ENCODE data around the gene CNOT6. TPM values are rescaled to one million over a fixed set of nuclear protein-coding genes. Genes with fewer than 3 reads are reported as not detected.

Gene CNOT6
- total RNA-seq, 1 donor from 2014 or later = 21.7 TPM

GRCh38 chr5:180623411-180623834, 129.2 kb downstream of the CNOT6 start:
- TF ChIP-seq CTCF (IDR thresholded peaks at IDR 0.05) = no peak
- no peaks in the 10 kb centered on the region for H3K9me3 ChIP-seq
- no peaks in the 10 kb centered on the region for H3K36me3 ChIP-seq
- H3K27ac ChIP-seq = no peak overlapping the region
- H3K27me3 ChIP-seq = peaks cover 7% of the 10 kb centered on the region
- H3K4me3 ChIP-seq = no peak overlapping the region
- no peaks in the 10 kb centered on the region for H3K4me1 ChIP-seq
- no peak for ATAC-seq
- intact Hi-C loops (cut with DNase I) = no loop called here
- no peak for DNase-seq

GRCh38 chr5:180623844-180624243, 129.7 kb downstream of the CNOT6 start:
- H3K27ac ChIP-seq = no peak overlapping the region

GRCh38 chr5:180624587-180624986, 130.4 kb downstream of the CNOT6 start:
- peaks cover 4% of the 10 kb centered on the region for H3K27me3 ChIP-seq
- TF ChIP-seq CTCF (IDR thresholded peaks at IDR 0.05) = no peak
- no peaks in the 10 kb centered on the region for H3K36me3 ChIP-seq
- H3K27ac ChIP-seq = no peak overlapping the region
- no peak overlapping the region for H3K4me3 ChIP-seq
- no peak for DNase-seq
- intact Hi-C loops (cut with DNase I) = no loop called here
- no peaks in the 10 kb centered on the region for H3K4me1 ChIP-seq
- no peak for ATAC-seq
- no peaks in the 10 kb centered on the region for H3K9me3 ChIP-seq

More at GRCh38 chr5:180623844-180624243, 129.7 kb downstream of the CNOT6 start:
- no peaks in the 10 kb centered on the region for H3K36me3 ChIP-seq
- intact Hi-C loops (cut with DNase I) = no loop called here
- DNase-seq (no peak), ATAC-seq (no peak)
- H3K4me3 ChIP-seq = no peak overlapping the region
- H3K4me1 ChIP-seq = no peaks in the 10 kb centered on the region
- H3K9me3 ChIP-seq = no peaks in the 10 kb centered on the region
- no peak for TF ChIP-seq CTCF (IDR thresholded peaks at IDR 0.05)
- peaks cover 7% of the 10 kb centered on the region for H3K27me3 ChIP-seq

- H3K36me3 ChIP-seq = no peaks in the 10 kb centered on the region
- intact Hi-C loops (cut with DNase I) = no loop called here
- no peak for ATAC-seq
- no peaks in the 10 kb centered on the region for H3K27me3 ChIP-seq
- DNase-seq = no peak
- no peak for TF ChIP-seq CTCF (IDR thresholded peaks at IDR 0.05)
- H3K27ac ChIP-seq = no peak overlapping the region
- no peak overlapping the region for H3K4me3 ChIP-seq
- no peaks in the 10 kb centered on the region for H3K4me1 ChIP-seq
- no peaks in the 10 kb centered on the region for H3K9me3 ChIP-seq
These were observed 131.1 kb downstream of the CNOT6 start for GRCh38 chr5:180625125-180625790.

- no peaks in the 10 kb centered on the region for H3K27me3 ChIP-seq
- no peak overlapping the region for H3K27ac ChIP-seq
- H3K4me1 ChIP-seq = no peaks in the 10 kb centered on the region
- intact Hi-C loops (cut with DNase I) = no loop called here
- no peaks in the 10 kb centered on the region for H3K36me3 ChIP-seq
- no peak for DNase-seq
- no peak overlapping the region for H3K4me3 ChIP-seq
- TF ChIP-seq CTCF (IDR thresholded peaks at IDR 0.05) = no peak
- H3K9me3 ChIP-seq = no peaks in the 10 kb centered on the region
- no peak for ATAC-seq
These were observed 131.8 kb downstream of the CNOT6 start for GRCh38 chr5:180625791-180626660.

Measured in upper lobe of right lung (tissue), 1 donor.